ENCODE measurements around the gene BICC1.

DNA sequence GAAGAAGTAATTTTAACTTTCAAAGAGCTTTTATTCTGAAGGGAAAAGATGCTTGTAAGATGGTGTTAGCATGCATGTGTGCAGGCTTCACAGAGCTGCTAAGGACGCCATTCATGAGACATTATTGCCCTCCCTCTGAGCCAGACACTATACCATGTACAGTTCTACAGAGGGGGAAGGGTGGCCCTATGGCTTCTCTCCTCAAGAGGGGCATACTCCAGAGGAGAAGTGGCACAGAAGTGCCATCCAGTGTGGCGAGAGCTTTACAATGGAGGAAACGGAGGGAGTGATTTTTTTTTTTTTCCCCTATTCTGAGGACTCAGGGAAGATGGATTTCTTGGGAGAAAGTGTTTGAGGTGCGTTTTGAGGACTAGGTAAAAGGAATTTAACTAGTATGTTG, 119.5 kb downstream of the BICC1 start:
- TF ChIP-seq, protein P1, sequence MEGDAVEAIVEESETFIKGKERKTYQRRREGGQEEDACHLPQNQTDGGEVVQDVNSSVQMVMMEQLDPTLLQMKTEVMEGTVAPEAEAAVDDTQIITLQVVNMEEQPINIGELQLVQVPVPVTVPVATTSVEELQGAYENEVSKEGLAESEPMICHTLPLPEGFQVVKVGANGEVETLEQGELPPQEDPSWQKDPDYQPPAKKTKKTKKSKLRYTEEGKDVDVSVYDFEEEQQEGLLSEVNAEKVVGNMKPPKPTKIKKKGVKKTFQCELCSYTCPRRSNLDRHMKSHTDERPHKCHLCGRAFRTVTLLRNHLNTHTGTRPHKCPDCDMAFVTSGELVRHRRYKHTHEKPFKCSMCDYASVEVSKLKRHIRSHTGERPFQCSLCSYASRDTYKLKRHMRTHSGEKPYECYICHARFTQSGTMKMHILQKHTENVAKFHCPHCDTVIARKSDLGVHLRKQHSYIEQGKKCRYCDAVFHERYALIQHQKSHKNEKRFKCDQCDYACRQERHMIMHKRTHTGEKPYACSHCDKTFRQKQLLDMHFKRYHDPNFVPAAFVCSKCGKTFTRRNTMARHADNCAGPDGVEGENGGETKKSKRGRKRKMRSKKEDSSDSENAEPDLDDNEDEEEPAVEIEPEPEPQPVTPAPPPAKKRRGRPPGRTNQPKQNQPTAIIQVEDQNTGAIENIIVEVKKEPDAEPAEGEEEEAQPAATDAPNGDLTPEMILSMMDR (conservative IDR thresholded peaks at IDR 0.05 in 1 of 2, IDR thresholded peaks at IDR 0.05 in 1 of 2; ENCODE audit: extremely low read depth in 1 of 2, insufficient read depth in 1 of 2, low read depth in 1 of 2, low read length in 2 of 2): no peak
- TF ChIP-seq EZH2 (IDR thresholded peaks at IDR 0.05; ENCODE audit: borderline replicate concordance, low read length): no peak
